Activated CD4-positive, alpha-beta T cell treated with anti-CD3 and anti-CD28 coated beads, Interleukin-2, amount 10 ng/mL, durations not matched to agents 7 days and 5 days (primary cell): ENCODE data around the gene APEX2. TPM values are rescaled to one million over a fixed set of nuclear protein-coding genes. Genes with fewer than 3 reads are reported as not detected.

ENCODE experiments used
- CTCF ChIA-PET: fragments of 350-600 bp; sonication (Branson Sonifier 250); formaldehyde crosslinking; loops from one replicate; lab custom pipeline; 2021; ENCODE audit warnings: antibody characterized with exemption; lab: Charles Lee
- POLR2A ChIA-PET: fragments of 350-600 bp; sonication (Branson Sonifier 250); formaldehyde crosslinking; loops from one replicate; lab custom pipeline; 2021; ENCODE audit warnings: antibody characterized with exemption; lab: Charles Lee
- DNase-seq: peaks from one replicate; pipeline ENCODE4 v3.0.0-alpha.2; 2020
- H3K27ac Mint-ChIP-seq: one replicate; pipeline ENCODE4 v1.8.0; 2021; ENCODE audit warnings: mild to moderate bottlenecking, moderate library complexity, mixed read lengths
- H3K27me3 Mint-ChIP-seq: one replicate; pipeline ENCODE4 v1.8.0; 2021; ENCODE audit warnings: mixed read lengths
- H3K36me3 Mint-ChIP-seq: one replicate; pipeline ENCODE4 v1.8.0; 2021; ENCODE audit warnings: low read depth, mixed read lengths
- H3K4me1 Mint-ChIP-seq: one replicate; pipeline ENCODE4 v1.8.0; 2021; ENCODE audit warnings: mixed read lengths
- H3K4me3 Mint-ChIP-seq: one replicate; pipeline ENCODE4 v1.8.0; 2021; ENCODE audit warnings: mild to moderate bottlenecking, moderate library complexity, mixed read lengths
- H3K9me3 Mint-ChIP-seq: one replicate; pipeline ENCODE4 v1.8.0; 2021; ENCODE audit warnings: mixed read lengths
- total RNA-seq, 2 experiments: library from RNA; stranded (reverse); gene quantifications; one replicate each; pipeline ENCODE4 v1.2.3, GENCODE V29; 2021

Gene APEX2
- total RNA-seq, 2 experiments from 2014 or later = 24.7 to 24.9 TPM

- Mint-ChIP-seq H3K27me3 (no peaks in the 10 kb centered on the region), H3K4me1 (peaks cover 7% of the 10 kb centered on the region), H3K4me3 (no peak overlapping the region), H3K27ac (no peak overlapping the region), H3K36me3 (no peaks in the 10 kb centered on the region), H3K9me3 (no peaks in the 10 kb centered on the region)
- no peak for DNase-seq
- ChIA-PET POLR2A (no interaction called here), CTCF (interaction anchor here (1.7 kb wide), 1 partner anchor 10 kb away, joined by 5 read pairs; no protein-coding TSS in a partner anchor)
Measured at GRCh38 chrX:54994668-54995351, 5.4 kb upstream of the APEX2 start.

GRCh38 chrX:54995621-54996020, 4.5 kb upstream of the APEX2 start:
- ChIA-PET POLR2A (no interaction called here), CTCF (no interaction called here)
- no peak for DNase-seq
- Mint-ChIP-seq H3K27ac (no peak overlapping the region), H3K9me3 (no peaks in the 10 kb centered on the region), H3K27me3 (no peaks in the 10 kb centered on the region), H3K4me1 (peaks cover 7% of the 10 kb centered on the region), H3K36me3 (no peaks in the 10 kb centered on the region), H3K4me3 (no peak overlapping the region)

DNA sequence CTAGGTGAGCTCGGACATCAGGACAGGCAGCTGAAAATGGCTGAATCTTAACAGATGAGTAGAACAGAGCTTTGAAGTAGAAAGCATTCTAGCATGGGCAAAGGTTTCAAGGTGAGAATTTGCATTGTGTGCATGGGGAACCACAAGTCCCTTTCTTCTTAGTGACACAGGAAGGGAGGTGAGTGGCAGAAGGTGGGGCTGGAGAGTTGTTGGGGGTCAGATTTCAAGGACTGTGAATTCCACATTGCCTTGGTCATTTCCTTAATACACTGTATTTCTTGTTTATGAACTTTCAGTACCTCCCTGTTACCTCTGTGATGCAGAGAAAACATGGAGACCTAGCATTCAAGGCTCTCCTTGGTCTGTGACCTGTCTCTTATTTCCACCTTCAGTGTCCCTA, 4.1 kb downstream of the APEX2 start:
- Mint-ChIP-seq H3K9me3 (no peaks in the 10 kb centered on the region), H3K27me3 (no peaks in the 10 kb centered on the region), H3K4me1 (peaks cover 46% of the 10 kb centered on the region), H3K27ac (peak overlapping the region; percentile 19), H3K4me3 (no peak overlapping the region), H3K36me3 (peaks cover 41% of the 10 kb centered on the region)
- DNase-seq = no peak
- ChIA-PET CTCF (interaction anchor here (0.6 to 1.5 kb wide), 3 partner anchors 9 to 1593 kb away, joined by 3 to 9 read pairs (median 3); no protein-coding TSS in a partner anchor), POLR2A (no interaction called here)

- ChIA-PET CTCF (no interaction called here), POLR2A (no interaction called here)
- Mint-ChIP-seq H3K9me3 (no peaks in the 10 kb centered on the region), H3K27ac (no peak overlapping the region), H3K4me1 (peaks cover 42% of the 10 kb centered on the region), H3K4me3 (no peak overlapping the region), H3K27me3 (no peaks in the 10 kb centered on the region), H3K36me3 (peaks cover 41% of the 10 kb centered on the region)
- no peak for DNase-seq
Measured at GRCh38 chrX:55005256-55005655, 5.1 kb downstream of the APEX2 start.

GRCh38 chrX:55006827-55007621, 6.9 kb downstream of the APEX2 start:
- H3K9me3 Mint-ChIP-seq = no peaks in the 10 kb centered on the region
- DNase-seq = no peak
- ChIA-PET CTCF (no interaction called here), POLR2A (interaction anchor here (0.6 kb wide), 1 partner anchor 681 kb away, joined by 4 read pairs; no protein-coding TSS in a partner anchor)
- H3K36me3 Mint-ChIP-seq = peaks cover 39% of the 10 kb centered on the region
- peaks cover 31% of the 10 kb centered on the region for H3K4me1 Mint-ChIP-seq
- no peaks in the 10 kb centered on the region for H3K27me3 Mint-ChIP-seq
- H3K4me3 Mint-ChIP-seq = no peak overlapping the region
- H3K27ac Mint-ChIP-seq = no peak overlapping the region

GRCh38 chrX:55007656-55008055, 7.5 kb downstream of the APEX2 start:
- no peaks in the 10 kb centered on the region for H3K9me3 Mint-ChIP-seq
- H3K27me3 Mint-ChIP-seq = no peaks in the 10 kb centered on the region
- no peak overlapping the region for H3K4me3 Mint-ChIP-seq
- ChIA-PET CTCF (no interaction called here), POLR2A (interaction anchor here (0.6 kb wide), 1 partner anchor 680 kb away, joined by 4 read pairs; no protein-coding TSS in a partner anchor)
- peaks cover 33% of the 10 kb centered on the region for H3K36me3 Mint-ChIP-seq
- DNase-seq = no peak
- H3K4me1 Mint-ChIP-seq = peaks cover 25% of the 10 kb centered on the region
- H3K27ac Mint-ChIP-seq = no peak overlapping the region

GRCh38 chrX:55008571-55009358, 8.6 kb downstream of the APEX2 start:
- no peak overlapping the region for H3K27ac Mint-ChIP-seq
- CTCF ChIA-PET = interaction anchor here (1.3 kb wide), 1 partner anchor 8 kb away, joined by 4 read pairs; the partner anchor contains the start of gene APEX2
- POLR2A ChIA-PET = no interaction called here
- peaks cover 27% of the 10 kb centered on the region for H3K36me3 Mint-ChIP-seq
- no peak overlapping the region for H3K4me3 Mint-ChIP-seq
- peaks cover 21% of the 10 kb centered on the region for H3K4me1 Mint-ChIP-seq
- DNase-seq = no peak
- H3K27me3 Mint-ChIP-seq = no peaks in the 10 kb centered on the region
- no peaks in the 10 kb centered on the region for H3K9me3 Mint-ChIP-seq

DNA sequence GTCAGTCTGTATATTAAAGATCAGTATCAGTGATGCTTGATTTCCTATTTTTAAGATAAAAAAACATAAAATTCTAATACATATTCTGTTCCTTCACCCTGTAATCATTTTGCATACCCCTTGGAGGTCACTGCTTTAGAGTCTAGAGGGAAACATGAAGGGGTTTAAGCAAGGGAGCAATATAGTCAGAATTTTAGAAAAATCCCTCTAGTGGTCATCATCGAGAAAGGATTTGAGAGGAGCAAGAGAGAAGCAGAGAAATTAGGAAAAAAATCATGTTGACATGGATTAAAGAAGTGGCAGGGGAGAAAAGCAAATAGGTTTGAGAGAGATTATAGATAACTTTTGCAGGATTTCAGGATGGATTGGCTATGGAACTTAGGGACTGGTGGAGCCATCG, 11.1 kb downstream of the APEX2 start:
- H3K27me3 Mint-ChIP-seq = no peaks in the 10 kb centered on the region
- ChIA-PET POLR2A (no interaction called here), CTCF (no interaction called here)
- no peaks in the 10 kb centered on the region for H3K9me3 Mint-ChIP-seq
- no peak for DNase-seq
- H3K36me3 Mint-ChIP-seq = peaks cover 8% of the 10 kb centered on the region
- peaks cover 8% of the 10 kb centered on the region for H3K4me1 Mint-ChIP-seq
- H3K4me3 Mint-ChIP-seq = no peak overlapping the region
- H3K27ac Mint-ChIP-seq = no peak overlapping the region

DNA sequence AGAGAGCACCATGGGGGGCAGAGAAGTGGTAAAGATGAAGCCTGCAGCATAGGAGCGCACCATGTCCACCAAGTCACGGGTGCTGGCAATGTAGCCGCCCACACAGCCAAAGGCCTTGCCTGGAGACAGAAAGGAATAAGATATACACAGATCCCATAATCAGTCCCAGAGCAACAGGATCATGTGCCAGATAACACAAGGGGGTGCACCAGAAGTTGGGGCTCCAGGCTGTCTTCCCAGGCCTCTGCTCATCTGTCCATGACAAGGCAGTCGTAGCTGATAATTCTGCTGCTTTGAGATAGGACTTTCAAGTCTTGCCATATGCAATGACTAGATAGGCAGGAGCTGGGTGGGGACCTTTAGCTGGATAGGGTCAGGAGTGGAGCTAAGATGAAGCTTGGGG, 14.7 kb downstream of the APEX2 start:
- ChIA-PET POLR2A (no interaction called here), CTCF (interaction anchor here (0.6 to 2.2 kb wide), 2 partner anchors 11 to 509 kb away, joined by 3 to 9 read pairs; no protein-coding TSS in a partner anchor)
- Mint-ChIP-seq H3K27me3 (no peaks in the 10 kb centered on the region), H3K9me3 (no peaks in the 10 kb centered on the region), H3K4me1 (no peaks in the 10 kb centered on the region), H3K36me3 (no peaks in the 10 kb centered on the region), H3K4me3 (no peak overlapping the region), H3K27ac (no peak overlapping the region)
- DNase-seq = no peak

GRCh38 chrX:55026143-55026542, 26.0 kb downstream of the APEX2 start:
- Mint-ChIP-seq H3K4me1 (no peaks in the 10 kb centered on the region), H3K4me3 (no peak overlapping the region), H3K27ac (no peak overlapping the region), H3K9me3 (no peaks in the 10 kb centered on the region), H3K36me3 (no peaks in the 10 kb centered on the region), H3K27me3 (no peaks in the 10 kb centered on the region)
- no peak for DNase-seq
- ChIA-PET POLR2A (no interaction called here), CTCF (no interaction called here)

DNA sequence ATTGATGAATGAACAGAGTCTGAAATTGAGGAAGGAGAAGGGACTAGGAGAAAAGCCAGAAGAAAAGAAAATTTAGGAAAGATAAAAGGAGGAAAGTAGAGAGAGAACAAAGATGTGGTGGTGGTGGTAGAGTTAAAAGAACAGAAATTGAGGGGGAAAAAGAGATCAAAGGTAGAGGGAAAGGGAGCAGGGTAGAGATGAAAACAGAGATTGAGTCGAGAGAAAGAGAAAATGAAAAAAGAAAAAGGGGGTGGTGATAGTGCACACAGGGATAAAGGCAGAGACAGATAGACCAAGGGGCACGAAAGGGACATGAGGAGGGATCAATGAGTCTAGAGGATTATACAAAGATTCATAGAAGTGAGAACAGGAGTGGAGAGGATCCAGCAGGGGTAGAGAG, 26.7 kb downstream of the APEX2 start:
- ChIA-PET POLR2A (no interaction called here), CTCF (no interaction called here)
- Mint-ChIP-seq H3K27me3 (no peaks in the 10 kb centered on the region), H3K27ac (no peak overlapping the region), H3K4me3 (no peak overlapping the region), H3K36me3 (no peaks in the 10 kb centered on the region), H3K9me3 (no peaks in the 10 kb centered on the region), H3K4me1 (no peaks in the 10 kb centered on the region)
- no peak for DNase-seq

DNA sequence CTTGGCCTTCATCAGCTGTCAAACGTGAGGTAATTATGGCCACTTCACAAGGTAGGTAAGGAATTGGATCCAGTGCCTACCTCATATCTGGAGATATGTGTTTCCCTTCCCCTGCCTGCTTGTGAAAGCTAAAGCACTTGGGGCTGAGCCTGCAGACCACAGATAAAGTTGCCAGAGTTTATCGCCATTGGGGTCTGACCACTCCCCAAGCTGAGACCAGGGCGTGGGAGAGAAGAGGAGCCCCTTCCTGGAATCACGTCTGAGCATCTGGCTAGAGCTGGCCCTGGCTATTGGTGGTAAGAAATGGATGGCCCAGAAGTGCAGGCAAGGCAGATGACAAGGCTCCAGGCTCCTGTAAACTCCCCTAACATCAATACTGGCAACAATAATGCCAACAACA, 27.9 kb downstream of the APEX2 start:
- Mint-ChIP-seq H3K36me3 (no peaks in the 10 kb centered on the region), H3K27ac (no peak overlapping the region), H3K4me3 (no peak overlapping the region), H3K9me3 (no peaks in the 10 kb centered on the region), H3K27me3 (no peaks in the 10 kb centered on the region), H3K4me1 (no peaks in the 10 kb centered on the region)
- ChIA-PET CTCF (interaction anchor here (0.5 kb wide), 1 partner anchor 27 kb away, joined by 5 read pairs; no protein-coding TSS in a partner anchor), POLR2A (no interaction called here)
- DNase-seq = no peak
